Measurements from ENCODE around the gene TAF11L12. TPM values are rescaled to one million over a fixed set of nuclear protein-coding genes. Genes with fewer than 3 reads are reported as not detected.
"Not testable (repeated sequence)": the region's sequence is repeated elsewhere in the genome, so short reads cannot be mapped to it uniquely, and the experiment has no call there.

Gene TAF11L12
- total RNA-seq, 1 experiment from 2014 or later = not detected

- Histone ChIP-seq H3F3A (ENCODE audit: low read length, unreplicated experiment) (no peaks in the 10 kb centered on the region), H3K9me3 (ENCODE audit: low read length) (no peaks in the 10 kb centered on the region), H3K4me2 (ENCODE audit: low read length) (no peak within 1 kb of the TSS), H3K4me1 (ENCODE audit: insufficient read depth, low read length) (no peaks in the 10 kb centered on the region), H3K9me2 (replicated peaks; ENCODE audit: low read length) (no peaks in the 10 kb centered on the region), H3K4me3 (ENCODE audit: low read length) (no peak within 1 kb of the TSS), H3K27me3 (ENCODE audit: low read length) (no peaks in the 10 kb centered on the region), H3K36me3 (ENCODE audit: low read depth, low read length) (no peaks in the 10 kb centered on the region), H3K27ac (ENCODE audit: low read length) (no peak within 1 kb of the TSS), H2AFZ (ENCODE audit: low read length) (no peak within 1 kb of the TSS), H4K20me1 (ENCODE audit: low read length) (no peaks in the 10 kb centered on the region), H3K79me2 (ENCODE audit: low read length) (no peaks in the 10 kb centered on the region), H3K9ac (ENCODE audit: low read length) (no peak within 1 kb of the TSS)
- ChIA-PET POLR2A (ENCODE audit: unreplicated experiment) (no interaction called here), CTCF (no interaction called here)
- ATAC-seq (no peak), DNase-seq (no peak)
- intact Hi-C loops (cut with micrococcal nuclease) = no loop called here
- BruUV-seq (replicated peaks) = no TSS peak
- TF ChIP-seq CTCF (conservative IDR thresholded peaks at IDR 0.05; ENCODE audit: low read depth, low read length) = no peak
- TF ChIP-seq EZH2phosphoT487 (IDR thresholded peaks at IDR 0.05; ENCODE audit: borderline replicate concordance, low read length) = no peak
- no peak for TF ChIP-seq EZH2 (IDR thresholded peaks at IDR 0.05; ENCODE audit: low read length, unreplicated experiment)
These were observed 24.0 kb downstream of the TAF11L12 start, which contains the start of gene TAF11L14 for GRCh38 chr5:17634160-17634559. Gene TAF11L14 (plus strand): TSS chr5:17634460.

DNA sequence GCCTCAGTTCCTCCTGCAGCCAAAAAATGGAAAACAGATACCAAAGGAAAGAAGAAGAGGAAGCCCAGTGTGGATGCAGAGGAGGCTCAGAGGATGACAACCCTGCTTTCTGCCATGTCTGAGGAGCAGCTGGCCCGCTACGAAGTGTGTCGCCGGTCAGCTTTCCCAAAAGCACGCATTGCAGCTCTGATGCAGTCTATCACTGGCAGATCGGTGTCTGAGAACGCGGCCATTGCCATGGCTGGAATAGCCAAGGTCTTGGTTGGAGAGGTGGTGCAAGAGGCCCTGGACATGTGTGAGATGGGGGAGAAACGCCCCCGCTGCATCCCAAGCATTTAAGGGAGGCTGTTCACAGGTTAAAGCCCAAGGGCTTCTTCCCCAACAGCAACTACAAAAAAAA lies 39.0 kb downstream of the TAF11L12 start:
- H3K27me3 ChIP-seq (ENCODE audit: low read length); H3K79me2 ChIP-seq (ENCODE audit: low read length); CTCF ChIA-PET; ATAC-seq; H2AFZ ChIP-seq (ENCODE audit: low read length); H3K36me3 ChIP-seq (ENCODE audit: low read depth, low read length); H3K4me2 ChIP-seq (ENCODE audit: low read length); H3K9me3 ChIP-seq (ENCODE audit: low read length); H3K9ac ChIP-seq (ENCODE audit: low read length); H3K4me3 ChIP-seq (ENCODE audit: low read length); H3K9me2 ChIP-seq (replicated peaks; ENCODE audit: low read length); H4K20me1 ChIP-seq (ENCODE audit: low read length); H3K4me1 ChIP-seq (ENCODE audit: insufficient read depth, low read length); intact Hi-C loops (cut with micrococcal nuclease); DNase-seq; H3K27ac ChIP-seq (ENCODE audit: low read length); BruUV-seq (replicated peaks); POLR2A ChIA-PET (ENCODE audit: unreplicated experiment); H3F3A ChIP-seq (ENCODE audit: low read length, unreplicated experiment): not testable (repeated sequence)

- H3K9ac ChIP-seq (ENCODE audit: low read length); H3K4me1 ChIP-seq (ENCODE audit: insufficient read depth, low read length); intact Hi-C loops (cut with micrococcal nuclease); H3K9me3 ChIP-seq (ENCODE audit: low read length); H4K20me1 ChIP-seq (ENCODE audit: low read length); H3K36me3 ChIP-seq (ENCODE audit: low read depth, low read length); H3K9me2 ChIP-seq (replicated peaks; ENCODE audit: low read length); H3K79me2 ChIP-seq (ENCODE audit: low read length); H3K4me2 ChIP-seq (ENCODE audit: low read length); CTCF ChIA-PET; H3K4me3 ChIP-seq (ENCODE audit: low read length); H2AFZ ChIP-seq (ENCODE audit: low read length); DNase-seq; H3K27ac ChIP-seq (ENCODE audit: low read length); H3F3A ChIP-seq (ENCODE audit: low read length, unreplicated experiment); H3K27me3 ChIP-seq (ENCODE audit: low read length); BruUV-seq (replicated peaks); ATAC-seq; POLR2A ChIA-PET (ENCODE audit: unreplicated experiment): not testable (repeated sequence)
These were observed 45.1 kb downstream of the TAF11L12 start for GRCh38 chr5:17655201-17655759.

- Histone ChIP-seq H3K79me2 (ENCODE audit: low read length) (no peaks in the 10 kb centered on the region), H3K27me3 (ENCODE audit: low read length) (no peaks in the 10 kb centered on the region), H3K27ac (ENCODE audit: low read length) (no peak overlapping the region), H3K4me3 (ENCODE audit: low read length) (no peak overlapping the region), H2AFZ (ENCODE audit: low read length) (no peak overlapping the region), H3K4me2 (ENCODE audit: low read length) (no peak overlapping the region), H3K9me3 (ENCODE audit: low read length) (no peaks in the 10 kb centered on the region), H3K36me3 (ENCODE audit: low read depth, low read length) (no peaks in the 10 kb centered on the region), H3K9me2 (replicated peaks; ENCODE audit: low read length) (no peaks in the 10 kb centered on the region), H4K20me1 (ENCODE audit: low read length) (no peaks in the 10 kb centered on the region), H3F3A (ENCODE audit: low read length, unreplicated experiment) (no peaks in the 10 kb centered on the region), H3K4me1 (ENCODE audit: insufficient read depth, low read length) (no peaks in the 10 kb centered on the region), H3K9ac (ENCODE audit: low read length) (no peak overlapping the region)
- ChIA-PET POLR2A (ENCODE audit: unreplicated experiment) (no interaction called here), CTCF (no interaction called here)
- no TSS peak for BruUV-seq (replicated peaks)
- intact Hi-C loops (cut with micrococcal nuclease) = no loop called here
- DNase-seq (no peak), ATAC-seq (no peak)
- TF ChIP-seq EZH2phosphoT487 (IDR thresholded peaks at IDR 0.05; ENCODE audit: borderline replicate concordance, low read length) = no peak
- no peak for TF ChIP-seq EZH2 (IDR thresholded peaks at IDR 0.05; ENCODE audit: low read length, unreplicated experiment)
- no peak for TF ChIP-seq CTCF (conservative IDR thresholded peaks at IDR 0.05; ENCODE audit: low read depth, low read length)
These were observed 45.7 kb downstream of the TAF11L12 start for GRCh38 chr5:17655921-17656320.
